Esophagus squamous epithelium (tissue), 5 donors: Measurements from ENCODE around the gene FRMD4A. TPM values are rescaled to one million over a fixed set of nuclear protein-coding genes. Genes with fewer than 3 reads are reported as not detected.

ENCODE experiments used
- DNase-seq: peaks from one replicate; lab custom pipeline; 2025; lab: John Stamatoyannopoulos, UW
- H3K27ac ChIP-seq, 4 donors: fragments of 200-600 bp; sonication (generic); one replicate each; pipeline ENCODE4 v1.5.1; 2016 to 2019; ENCODE audit warnings: mild to moderate bottlenecking in 1 of 4
- H3K27me3 ChIP-seq, 4 donors: fragments of 200-600 bp; sonication (generic); 1 replicate in 3 of 4; 2 replicates in 1 of 4; pipeline versions ENCODE4 v1.5.1 to v1.6.0; 2017 to 2021; ENCODE audit warnings: antibody characterized with exemption in 1 of 4
- H3K36me3 ChIP-seq, 3 donors: fragments of 200-600 bp; sonication (generic); one replicate each; pipeline ENCODE4 v1.5.1; 2016 to 2019
- H3K4me1 ChIP-seq, 3 donors: fragments of 200-600 bp; sonication (generic); one replicate each; pipeline ENCODE4 v1.5.1; 2017 to 2019
- H3K4me3 ChIP-seq, 4 donors: fragments of 200-600 bp; sonication (generic); 1 replicate in 3 of 4; 2 replicates in 1 of 4; pipeline ENCODE4 v1.5.1; 2016 to 2019; ENCODE audit warnings: mild to moderate bottlenecking in 2 of 4, moderate library complexity in 1 of 4
- H3K9me3 ChIP-seq, 3 donors: fragments of 200-600 bp; sonication (generic); one replicate each; pipeline ENCODE4 v1.5.1; 2016 to 2019
- CTCF ChIP-seq, 6 experiments: fragments of 450-650 bp in 4 of 6; fragments of 200-600 bp in 2 of 6; sonication (generic) in 2 of 6; IDR thresholded peaks; one replicate each; pipeline ENCODE4 v1.5.1; 2016 to 2019; ENCODE audit warnings: antibody characterized with exemption in 6 of 6, mild to moderate bottlenecking in 4 of 6, moderate library complexity in 4 of 6
- POLR2A ChIP-seq, 4 donors: fragments of 450-650 bp; IDR thresholded peaks; one replicate each; pipeline ENCODE4 v1.6.1; 2017; ENCODE audit warnings: antibody characterized with exemption in 4 of 4, mild to moderate bottlenecking in 4 of 4, moderate library complexity in 3 of 4
- WGBS, 2 donors: methylation state at CpG; one replicate each; pipeline ENCODE4 v1.1.5; 2018; 5-methylcytosine and 5-hydroxymethylcytosine counted together
- intact Hi-C: fragments of 100-400 bp; cut with DNase I; formaldehyde crosslinking; loops from one replicate; pipeline ENCODE4 v1.15.0; 2022
- total RNA-seq, 4 donors: library from RNA; depleted of rRNA; stranded (reverse); fragments of >200 nt; gene quantifications; one replicate each; pipeline ENCODE4 v1.1.0, GENCODE V29; 2016
- donor health status: DM: yes; HTN: yes; CAD: no.

FRMD4A gene
- total RNA-seq, 4 donors from 2014 or later = 7.3 to 15.3 (median 8.6) TPM

- H3K4me3 ChIP-seq = no peak overlapping the region
- H3K27me3 ChIP-seq = peaks cover 0 to 54% (median 0%) of the 10 kb centered on the region in 4 donors
- no peaks in the 10 kb centered on the region for H3K9me3 ChIP-seq
- H3K27ac ChIP-seq = no peak overlapping the region
- no peak for TF ChIP-seq POLR2A (IDR thresholded peaks at IDR 0.05)
- TF ChIP-seq CTCF (IDR thresholded peaks at IDR 0.05) = no peak
- H3K4me1 ChIP-seq = peaks cover 0 to 6% (median 0%) of the 10 kb centered on the region in 3 donors
- H3K36me3 ChIP-seq = no peaks in the 10 kb centered on the region
- DNase-seq = no peak
- WGBS, 2 donors = 89 to 94% methylated on average over 5 of the region's 5 CpGs
- intact Hi-C loops = no loop called here
These were observed 168.7 kb downstream of the FRMD4A start for GRCh38 chr10:14162061-14162460.

- no peaks in the 10 kb centered on the region for H3K9me3 ChIP-seq
These were observed 170.4 kb downstream of the FRMD4A start for GRCh38 chr10:14160299-14160698.

GRCh38 chr10:14158575-14158974 is 172.1 kb downstream of the FRMD4A start:
- Histone ChIP-seq H3K27ac (no peak overlapping the region), H3K4me1 (peaks cover 0 to 6% (median 0%) of the 10 kb centered on the region in 3 donors), H3K4me3 (no peak overlapping the region), H3K27me3 (peaks cover 0 to 56% (median 0%) of the 10 kb centered on the region in 4 donors), H3K9me3 (peaks cover 0 to 2% (median 0%) of the 10 kb centered on the region in 3 donors), H3K36me3 (no peaks in the 10 kb centered on the region)
- intact Hi-C loops = no loop called here
- DNase-seq = no peak
- TF ChIP-seq POLR2A (IDR thresholded peaks at IDR 0.05) (no peak), CTCF (IDR thresholded peaks at IDR 0.05) (no peak)

More at GRCh38 chr10:14160299-14160698, 170.4 kb downstream of the FRMD4A start:
- intact Hi-C loops = no loop called here
- H3K27ac ChIP-seq = no peak overlapping the region
- no peak for TF ChIP-seq CTCF (IDR thresholded peaks at IDR 0.05)
- no peak for TF ChIP-seq POLR2A (IDR thresholded peaks at IDR 0.05)
- H3K4me1 ChIP-seq = peaks cover 0 to 6% (median 0%) of the 10 kb centered on the region in 3 donors
- no peaks in the 10 kb centered on the region for H3K36me3 ChIP-seq
- WGBS, 2 donors = 93 to 95% methylated on average over 1 of the region's 1 CpG
- H3K27me3 ChIP-seq = peaks cover 0 to 59% (median 0%) of the 10 kb centered on the region in 4 donors
- no peak overlapping the region for H3K4me3 ChIP-seq
- no peak for DNase-seq

- intact Hi-C loops = no loop called here
- DNase-seq = no peak
- Histone ChIP-seq H3K27ac (no peak overlapping the region), H3K4me3 (no peak overlapping the region), H3K27me3 (peaks cover 0 to 40% (median 0%) of the 10 kb centered on the region in 4 donors), H3K36me3 (no peaks in the 10 kb centered on the region), H3K9me3 (peaks cover 0 to 2% (median 0%) of the 10 kb centered on the region in 3 donors), H3K4me1 (no peaks in the 10 kb centered on the region)
- 66 to 79% methylated on average over 5 of the region's 5 CpGs for WGBS, 2 donors
- TF ChIP-seq CTCF (IDR thresholded peaks at IDR 0.05) (no peak), POLR2A (IDR thresholded peaks at IDR 0.05) (no peak)
These were observed 174.6 kb downstream of the FRMD4A start for GRCh38 chr10:14156104-14156503.

GRCh38 chr10:14153570-14154055 is 177.1 kb downstream of the FRMD4A start:
- WGBS, 2 donors = 65 to 73% methylated on average over 15 to 17 of the region's 17 CpGs
- DNase-seq = no peak
- no peak overlapping the region for H3K27ac ChIP-seq
- H3K27me3 ChIP-seq = peaks cover 0 to 26% (median 0%) of the 10 kb centered on the region in 4 donors
- intact Hi-C loops = no loop called here
- no peaks in the 10 kb centered on the region for H3K36me3 ChIP-seq
- no peaks in the 10 kb centered on the region for H3K4me1 ChIP-seq
- no peak for TF ChIP-seq POLR2A (IDR thresholded peaks at IDR 0.05)
- TF ChIP-seq CTCF (IDR thresholded peaks at IDR 0.05) = no peak
- peaks cover 0 to 2% (median 0%) of the 10 kb centered on the region in 3 donors for H3K9me3 ChIP-seq
- H3K4me3 ChIP-seq = peak overlapping the region in 1 of 4 donors; percentile 41
